ENCODE data around the gene TRIM17. TPM values are rescaled to one million over a fixed set of nuclear protein-coding genes. Genes with fewer than 3 reads are reported as not detected.

Gene TRIM17
- total RNA-seq, 1 donor from 2014 or later, result 2.9 TPM

DNA sequence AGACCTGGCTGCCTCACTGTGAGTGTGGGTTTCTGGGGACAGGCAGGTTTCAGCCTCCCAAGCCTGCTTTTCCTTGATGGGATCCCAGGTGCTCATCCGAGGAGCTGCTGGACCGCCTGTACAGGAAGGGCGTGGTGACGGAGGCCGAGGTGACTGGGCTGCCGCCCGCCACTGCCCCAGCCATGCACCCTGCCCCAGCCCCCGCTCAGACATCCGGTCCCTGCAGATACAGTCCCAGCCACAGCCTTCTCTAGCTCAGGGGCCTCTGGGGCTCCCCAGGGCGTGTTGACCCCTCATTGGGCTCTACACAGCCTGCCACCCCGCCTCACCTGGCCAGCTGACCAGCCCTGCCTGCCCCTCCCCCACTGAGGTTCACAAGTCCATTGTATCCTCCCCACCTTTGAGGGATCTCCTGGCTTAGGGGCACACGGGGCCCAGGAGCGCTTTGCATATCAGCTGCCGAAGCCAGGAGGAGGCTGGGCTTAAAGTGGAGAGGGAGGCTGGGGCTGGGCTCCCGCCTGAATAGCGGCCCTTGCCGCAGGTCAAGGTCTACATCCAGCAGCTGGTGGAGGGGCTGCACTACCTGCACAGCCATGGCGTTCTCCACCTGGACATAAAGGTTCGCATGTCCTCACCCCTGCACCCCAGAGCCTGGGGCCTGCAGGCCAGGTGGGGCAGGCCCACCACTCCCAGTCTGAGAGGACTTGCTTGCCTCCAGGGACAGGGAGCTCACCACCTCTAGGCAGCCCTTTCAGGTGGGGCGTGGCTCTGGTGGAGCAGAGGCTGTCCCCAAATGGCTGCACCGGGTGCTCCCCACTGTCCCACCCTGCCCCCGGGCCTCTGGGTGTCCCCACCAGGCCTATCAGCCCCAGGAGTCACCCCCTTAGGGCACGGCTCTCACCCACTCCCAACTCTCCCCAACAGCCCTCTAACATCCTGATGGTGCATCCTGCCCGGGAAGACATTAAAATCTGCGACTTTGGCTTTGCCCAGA lies 48.6 kb downstream of the TRIM17 start:
- H3K27ac ChIP-seq, result no peak overlapping the region
- H3K36me3 ChIP-seq, result no peaks in the 10 kb centered on the region
- no peak overlapping the region for H3K27ac Mint-ChIP-seq
- H3K27me3 Mint-ChIP-seq (ENCODE audit: insufficient read depth, low read depth), result peaks cover 2% of the 10 kb centered on the region
- no peaks in the 10 kb centered on the region for H3K4me1 ChIP-seq
- no peak overlapping the region for H3K4me3 ChIP-seq
- H3K36me3 Mint-ChIP-seq, result no peaks in the 10 kb centered on the region
- H2AFZ ChIP-seq (replicated peaks), result no peak overlapping the region
- no peaks in the 10 kb centered on the region for H3K4me1 Mint-ChIP-seq
- H4K20me1 ChIP-seq (ENCODE audit: low read depth), result no peaks in the 10 kb centered on the region
- H3K9ac ChIP-seq, result no peak overlapping the region
- TF ChIP-seq EZH2phosphoT487 (IDR thresholded peaks at IDR 0.05) (no peak), EZH2 (IDR thresholded peaks at IDR 0.05) (no peak)
- TF ChIP-seq, protein P1, sequence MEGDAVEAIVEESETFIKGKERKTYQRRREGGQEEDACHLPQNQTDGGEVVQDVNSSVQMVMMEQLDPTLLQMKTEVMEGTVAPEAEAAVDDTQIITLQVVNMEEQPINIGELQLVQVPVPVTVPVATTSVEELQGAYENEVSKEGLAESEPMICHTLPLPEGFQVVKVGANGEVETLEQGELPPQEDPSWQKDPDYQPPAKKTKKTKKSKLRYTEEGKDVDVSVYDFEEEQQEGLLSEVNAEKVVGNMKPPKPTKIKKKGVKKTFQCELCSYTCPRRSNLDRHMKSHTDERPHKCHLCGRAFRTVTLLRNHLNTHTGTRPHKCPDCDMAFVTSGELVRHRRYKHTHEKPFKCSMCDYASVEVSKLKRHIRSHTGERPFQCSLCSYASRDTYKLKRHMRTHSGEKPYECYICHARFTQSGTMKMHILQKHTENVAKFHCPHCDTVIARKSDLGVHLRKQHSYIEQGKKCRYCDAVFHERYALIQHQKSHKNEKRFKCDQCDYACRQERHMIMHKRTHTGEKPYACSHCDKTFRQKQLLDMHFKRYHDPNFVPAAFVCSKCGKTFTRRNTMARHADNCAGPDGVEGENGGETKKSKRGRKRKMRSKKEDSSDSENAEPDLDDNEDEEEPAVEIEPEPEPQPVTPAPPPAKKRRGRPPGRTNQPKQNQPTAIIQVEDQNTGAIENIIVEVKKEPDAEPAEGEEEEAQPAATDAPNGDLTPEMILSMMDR (IDR thresholded peaks at IDR 0.05), result no peak
- no peaks in the 10 kb centered on the region for H3K9me3 Mint-ChIP-seq
- H3K27me3 ChIP-seq, result no peaks in the 10 kb centered on the region
- no peaks in the 10 kb centered on the region for H3K9me3 ChIP-seq (ENCODE audit: low read depth)
- no peaks in the 10 kb centered on the region for H3K79me2 ChIP-seq (ENCODE audit: low read depth)
- no peak overlapping the region for H3K4me2 ChIP-seq
- H3K4me3 Mint-ChIP-seq, result no peak overlapping the region
- H3F3A ChIP-seq (ENCODE audit: low read depth), result no peaks in the 10 kb centered on the region
- peak; percentile 20 for DNase-seq (ENCODE audit: low spot score)

DNA sequence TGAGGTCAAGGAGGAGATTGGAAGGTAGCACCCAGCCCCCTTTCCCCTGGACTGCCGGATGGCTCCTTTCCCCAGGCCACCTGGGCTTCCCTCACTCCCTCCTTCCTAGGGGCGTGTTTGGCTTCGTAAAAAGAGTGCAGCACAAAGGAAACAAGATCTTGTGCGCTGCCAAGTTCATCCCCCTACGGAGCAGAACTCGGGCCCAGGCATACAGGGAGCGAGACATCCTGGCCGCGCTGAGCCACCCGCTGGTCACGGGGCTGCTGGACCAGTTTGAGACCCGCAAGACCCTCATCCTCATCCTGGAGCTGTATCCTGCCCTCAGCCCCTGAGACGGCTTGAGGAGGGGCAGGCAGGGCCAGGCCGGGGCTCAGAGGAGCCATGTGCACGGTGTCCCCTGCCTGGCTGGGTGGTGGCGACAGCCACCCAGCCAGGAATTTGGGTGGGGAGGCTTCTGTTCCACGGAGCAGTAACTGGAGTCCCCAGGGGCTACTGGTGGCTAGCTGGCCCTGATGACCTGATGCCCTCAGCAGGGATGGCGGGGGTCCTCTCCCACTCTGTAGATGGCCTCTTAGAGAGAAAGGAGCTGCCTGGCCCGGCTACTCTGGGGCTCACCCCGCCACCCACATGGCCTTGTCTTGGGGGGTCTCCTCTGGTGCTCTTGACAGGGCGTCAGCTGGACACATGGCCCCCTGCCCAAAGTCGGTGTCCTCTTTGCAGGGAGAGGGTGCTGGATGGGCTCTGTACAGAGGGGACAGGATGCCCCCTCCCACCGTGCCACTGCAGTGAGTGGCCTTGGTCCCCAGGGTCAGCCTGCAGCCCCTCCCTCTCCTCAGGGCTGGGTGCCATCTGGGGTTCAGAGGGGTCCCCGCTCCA lies 49.6 kb downstream of the TRIM17 start:
- no peaks in the 10 kb centered on the region for H3K79me2 ChIP-seq (ENCODE audit: low read depth)
- no peak overlapping the region for H3K27ac Mint-ChIP-seq
- no peaks in the 10 kb centered on the region for H3K9me3 ChIP-seq (ENCODE audit: low read depth)
- H3K4me1 ChIP-seq, result no peaks in the 10 kb centered on the region
- H3K9me3 Mint-ChIP-seq, result no peaks in the 10 kb centered on the region
- H3K36me3 ChIP-seq, result no peaks in the 10 kb centered on the region
- TF ChIP-seq EZH2 (IDR thresholded peaks at IDR 0.05) (no peak), EZH2phosphoT487 (IDR thresholded peaks at IDR 0.05) (no peak)
- TF ChIP-seq, protein P1 (IDR thresholded peaks at IDR 0.05), result no peak
- H3K27me3 Mint-ChIP-seq (ENCODE audit: insufficient read depth, low read depth), result peaks cover under 1% of the 10 kb centered on the region
- no peak overlapping the region for H3K4me2 ChIP-seq
- H3K4me3 ChIP-seq, result no peak overlapping the region
- no peaks in the 10 kb centered on the region for H3K4me1 Mint-ChIP-seq
- H3F3A ChIP-seq (ENCODE audit: low read depth), result no peaks in the 10 kb centered on the region
- no peaks in the 10 kb centered on the region for H4K20me1 ChIP-seq (ENCODE audit: low read depth)
- no peak overlapping the region for H2AFZ ChIP-seq (replicated peaks)
- H3K36me3 Mint-ChIP-seq, result no peaks in the 10 kb centered on the region
- no peaks in the 10 kb centered on the region for H3K27me3 ChIP-seq
- no peak overlapping the region for H3K9ac ChIP-seq
- no peak for DNase-seq (ENCODE audit: low spot score)
- H3K27ac ChIP-seq, result no peak overlapping the region
- no peak overlapping the region for H3K4me3 Mint-ChIP-seq

DNA sequence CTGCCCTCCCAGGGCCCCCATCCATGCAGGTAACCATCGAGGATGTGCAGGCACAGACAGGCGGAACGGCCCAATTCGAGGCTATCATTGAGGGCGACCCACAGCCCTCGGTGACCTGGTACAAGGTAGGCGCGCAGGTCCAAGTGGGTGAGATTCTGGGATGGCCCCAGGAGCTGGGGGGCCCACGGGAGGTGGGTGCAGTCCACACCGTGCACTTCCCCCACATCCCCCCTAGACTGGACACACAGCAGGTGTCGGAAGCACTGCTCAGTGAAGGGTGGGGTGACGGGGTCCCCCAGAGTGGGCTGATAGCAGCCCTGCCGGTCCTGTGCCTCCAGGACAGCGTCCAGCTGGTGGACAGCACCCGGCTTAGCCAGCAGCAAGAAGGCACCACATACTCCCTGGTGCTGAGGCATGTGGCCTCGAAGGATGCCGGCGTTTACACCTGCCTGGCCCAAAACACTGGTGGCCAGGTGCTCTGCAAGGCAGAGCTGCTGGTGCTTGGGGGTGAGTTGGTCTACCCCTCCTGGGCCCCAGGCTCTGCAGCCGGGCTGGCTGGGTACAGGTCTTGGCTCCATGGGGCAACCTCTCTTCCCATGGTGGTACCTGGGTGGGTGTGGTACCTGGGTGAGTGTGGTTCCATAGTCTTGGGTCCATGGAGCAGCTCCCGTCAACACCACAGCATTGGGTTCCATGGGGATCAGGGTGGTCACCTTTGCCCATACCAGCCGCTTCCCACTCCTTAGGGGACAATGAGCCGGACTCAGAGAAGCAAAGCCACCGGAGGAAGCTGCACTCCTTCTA lies 50.4 kb downstream of the TRIM17 start:
- Histone ChIP-seq H3K79me2 (ENCODE audit: low read depth) (no peaks in the 10 kb centered on the region), H4K20me1 (ENCODE audit: low read depth) (no peaks in the 10 kb centered on the region), H3F3A (ENCODE audit: low read depth) (no peaks in the 10 kb centered on the region), H3K4me1 (no peaks in the 10 kb centered on the region), H3K27ac (no peak overlapping the region), H3K9ac (no peak overlapping the region), H2AFZ (replicated peaks) (no peak overlapping the region), H3K36me3 (no peaks in the 10 kb centered on the region), H3K4me3 (no peak overlapping the region), H3K27me3 (no peaks in the 10 kb centered on the region), H3K4me2 (no peak overlapping the region), H3K9me3 (ENCODE audit: low read depth) (no peaks in the 10 kb centered on the region)
- H3K36me3 Mint-ChIP-seq, result no peaks in the 10 kb centered on the region
- no peak for DNase-seq (ENCODE audit: low spot score)
- no peak overlapping the region for H3K27ac Mint-ChIP-seq
- no peaks in the 10 kb centered on the region for H3K9me3 Mint-ChIP-seq
- H3K4me3 Mint-ChIP-seq, result no peak overlapping the region
- no peaks in the 10 kb centered on the region for H3K27me3 Mint-ChIP-seq (ENCODE audit: insufficient read depth, low read depth)
- no peaks in the 10 kb centered on the region for H3K4me1 Mint-ChIP-seq
- TF ChIP-seq EZH2 (IDR thresholded peaks at IDR 0.05) (no peak), EZH2phosphoT487 (IDR thresholded peaks at IDR 0.05) (no peak)
- TF ChIP-seq, protein P1 (IDR thresholded peaks at IDR 0.05), result no peak
